Measurements from ENCODE around the gene PCNT.
"Not testable (repeated sequence)": the region's sequence is repeated elsewhere in the genome, so short reads cannot be mapped to it uniquely, and the experiment has no call there.

PCNT gene

GRCh38 chr21:46428286-46428685 is 104.3 kb downstream of the PCNT start:
- DNase-seq = no peak

DNA sequence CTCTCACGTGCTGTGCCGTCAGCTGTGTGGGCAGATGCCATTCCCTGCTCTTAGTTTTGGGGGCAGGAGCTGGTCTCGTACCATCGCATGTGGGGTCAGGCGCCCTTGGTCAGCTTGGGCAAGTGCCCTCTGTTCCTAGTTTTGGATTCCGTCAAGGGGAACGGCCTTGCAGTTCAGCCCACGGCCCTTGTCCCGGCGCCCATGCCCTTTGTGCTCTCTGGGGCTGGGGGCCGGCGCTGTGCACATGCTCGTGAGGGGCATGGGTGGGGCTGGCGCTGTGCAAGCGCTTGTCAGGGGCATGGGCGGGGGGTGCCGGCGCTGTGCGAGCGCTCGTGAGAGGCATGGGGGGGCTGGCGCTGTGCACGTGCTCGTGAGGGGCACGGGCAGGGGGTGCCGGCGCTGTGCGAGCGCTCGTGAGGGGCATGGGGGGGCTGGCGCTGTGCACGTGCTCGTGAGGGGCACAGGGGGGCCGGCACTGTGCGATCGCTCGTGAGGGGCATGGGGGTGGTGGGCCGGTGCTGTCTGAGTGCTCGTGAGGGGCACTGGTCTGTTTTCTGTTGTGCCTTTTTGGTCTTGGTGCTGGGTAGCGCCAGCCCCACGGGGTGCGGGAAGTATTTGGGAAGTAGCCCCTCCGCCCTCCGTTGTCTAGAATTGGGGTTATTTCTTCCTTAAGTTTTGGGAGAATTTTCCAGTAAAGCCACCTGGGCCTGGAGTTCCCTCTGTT is 105.2 kb downstream of the PCNT start:
- no peak for DNase-seq

- DNase-seq = no peak
These were observed 106.1 kb downstream of the PCNT start for GRCh38 chr21:46429754-46430681.

- no peak for DNase-seq
These were observed 107.5 kb downstream of the PCNT start for GRCh38 chr21:46431448-46431847.

GRCh38 chr21:46431884-46432488 is 108.0 kb downstream of the PCNT start:
- DNase-seq = no peak

DNA sequence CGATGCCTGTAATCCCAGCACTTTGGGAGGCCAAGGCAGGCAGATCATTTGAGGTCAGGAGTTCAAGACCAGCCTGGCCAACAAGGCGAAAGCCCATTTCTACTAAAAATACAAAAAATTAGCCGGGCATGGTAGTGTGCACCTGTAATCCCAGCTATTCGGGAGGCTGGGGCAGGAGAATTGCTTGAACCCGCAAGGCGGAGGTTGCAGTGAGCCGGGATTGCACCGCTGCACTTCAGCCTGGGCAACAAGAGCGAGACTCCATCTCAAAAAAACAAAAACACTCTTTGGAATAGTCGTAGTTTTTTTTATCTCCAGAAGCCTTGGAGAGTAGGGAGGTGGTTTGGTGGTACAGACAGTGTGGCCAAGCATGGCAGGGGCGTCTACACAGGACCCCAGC is 109.2 kb downstream of the PCNT start:
- DNase-seq = not testable (repeated sequence)

DNA sequence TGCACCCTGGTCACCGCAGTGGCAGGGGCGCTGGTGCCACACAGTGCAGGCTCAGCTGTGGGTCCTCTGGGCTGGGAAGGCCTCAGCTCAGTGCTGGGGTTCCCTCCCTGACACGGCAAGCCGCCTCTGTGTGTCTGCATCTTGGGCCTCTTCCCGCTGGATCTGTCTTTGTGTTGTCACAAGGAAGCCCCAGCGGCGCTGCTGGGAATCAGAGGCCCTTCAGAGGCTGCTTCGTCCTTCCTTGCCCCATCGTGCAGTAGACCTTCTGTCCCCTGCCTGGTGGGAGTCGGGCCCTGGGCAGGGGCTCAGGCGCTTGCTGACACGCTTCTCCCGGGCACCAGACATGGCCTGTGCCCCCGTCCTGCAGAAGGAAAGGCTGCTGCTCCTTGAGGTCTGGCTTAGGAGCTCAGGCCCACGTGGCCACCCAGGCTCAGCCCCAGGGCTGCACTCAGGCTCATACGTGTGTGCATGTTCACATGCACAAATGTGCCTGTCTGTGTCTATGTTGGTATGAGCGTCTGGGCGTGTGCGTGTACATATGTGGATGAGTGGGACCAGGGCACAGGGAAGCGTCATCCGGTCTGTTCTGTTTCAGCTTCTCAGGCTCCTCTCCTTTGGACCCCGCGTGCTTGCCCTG is 110.5 kb downstream of the PCNT start:
- DNase-seq = no peak

DNA sequence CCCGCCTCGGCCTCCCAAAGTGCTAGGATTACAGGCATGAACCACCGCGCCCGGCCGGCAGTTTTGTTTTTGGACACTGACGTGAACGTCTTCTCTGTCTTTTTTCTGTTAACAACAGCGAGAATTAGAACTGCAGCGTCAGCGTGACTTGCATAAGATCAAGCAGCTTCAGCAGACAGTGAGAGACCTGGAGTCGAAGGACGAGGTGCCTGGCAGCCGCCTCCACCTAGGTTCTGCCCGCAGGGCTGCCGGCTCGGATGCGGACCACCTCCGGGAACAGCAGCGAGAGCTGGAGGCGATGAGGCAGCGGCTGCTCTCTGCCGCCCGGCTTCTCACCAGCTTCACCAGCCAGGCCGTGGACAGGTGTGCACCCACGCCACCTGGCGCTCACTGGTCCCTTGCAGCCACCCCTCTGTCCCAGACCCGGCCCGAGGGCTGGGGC is 111.9 kb downstream of the PCNT start:
- no peak for DNase-seq

- DNase-seq = no peak
These were observed 112.7 kb downstream of the PCNT start for GRCh38 chr21:46436621-46437020.

DNA sequence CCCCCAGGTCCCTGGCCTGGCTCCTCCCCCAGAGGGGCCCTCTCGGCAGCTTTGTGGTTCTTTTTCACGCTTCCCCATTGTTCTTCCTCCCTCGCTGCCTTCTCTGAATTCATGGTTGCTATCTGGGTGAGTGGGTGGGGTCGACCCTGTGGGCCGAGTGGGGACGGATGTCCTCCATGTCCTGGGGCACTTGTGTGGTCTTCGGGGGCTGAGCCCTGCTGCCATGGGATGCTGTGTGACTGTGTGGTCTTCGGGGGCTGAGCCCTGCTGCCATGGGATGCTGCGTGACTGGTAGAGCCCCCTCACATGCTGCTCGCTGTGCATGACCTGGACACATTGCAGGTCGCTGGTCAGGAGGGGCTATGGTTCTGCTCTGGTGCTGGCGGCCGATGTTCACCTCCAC is 113.1 kb downstream of the PCNT start:
- DNase-seq = no peak

GRCh38 chr21:46437511-46437910 is 113.6 kb downstream of the PCNT start:
- no peak for DNase-seq

- no peak for DNase-seq
These were observed 114.3 kb downstream of the PCNT start for GRCh38 chr21:46438241-46438640.

DNA sequence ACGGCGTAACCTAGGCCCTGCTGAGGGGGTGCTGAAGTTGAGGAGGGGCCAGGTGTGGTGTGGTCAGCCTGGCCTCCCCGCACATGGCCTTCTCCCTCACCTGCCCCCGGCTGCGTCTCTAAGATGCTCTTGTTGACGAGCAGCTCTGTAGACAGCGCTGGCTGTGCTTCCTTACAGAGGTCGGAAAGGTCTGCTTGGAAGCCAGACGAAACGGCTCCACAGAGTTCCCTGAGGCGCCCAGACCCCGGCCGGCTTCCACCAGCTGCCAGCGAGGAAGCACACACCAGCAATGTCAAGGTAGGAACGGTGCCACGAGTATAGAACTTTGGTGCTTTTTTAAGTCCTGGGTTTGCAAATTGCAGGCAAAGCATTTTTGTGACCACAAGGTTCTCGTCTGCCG is 116.0 kb downstream of the PCNT start:
- no peak for DNase-seq

GRCh38 chr21:46441331-46441730 is 117.4 kb downstream of the PCNT start:
- no peak for DNase-seq

- no peak for DNase-seq
These were observed 118.1 kb downstream of the PCNT start for GRCh38 chr21:46441961-46442498.

GRCh38 chr21:46442938-46443337 is 119.0 kb downstream of the PCNT start:
- DNase-seq = no peak

DNA sequence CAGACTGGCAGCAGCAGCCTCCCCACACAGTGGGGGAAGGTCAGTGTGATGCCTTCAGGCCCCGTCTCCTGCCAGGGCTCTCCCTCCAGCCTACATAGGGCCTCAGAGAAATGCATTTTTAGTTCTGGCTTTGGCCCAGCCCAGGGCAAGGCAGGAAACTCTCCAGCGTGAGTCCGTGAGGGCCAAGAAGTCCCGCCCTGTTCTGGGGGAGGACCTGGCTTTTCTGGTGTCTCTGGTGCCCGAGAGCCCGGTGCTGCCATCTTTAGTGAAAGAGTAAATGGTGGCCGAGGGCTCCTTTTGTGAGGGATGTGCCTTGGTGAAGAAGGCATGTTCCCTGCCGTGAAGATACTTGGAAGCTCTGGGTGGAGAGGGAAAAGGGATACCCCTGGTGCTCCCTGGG is 120.0 kb downstream of the PCNT start:
- DNase-seq = no peak

DNA sequence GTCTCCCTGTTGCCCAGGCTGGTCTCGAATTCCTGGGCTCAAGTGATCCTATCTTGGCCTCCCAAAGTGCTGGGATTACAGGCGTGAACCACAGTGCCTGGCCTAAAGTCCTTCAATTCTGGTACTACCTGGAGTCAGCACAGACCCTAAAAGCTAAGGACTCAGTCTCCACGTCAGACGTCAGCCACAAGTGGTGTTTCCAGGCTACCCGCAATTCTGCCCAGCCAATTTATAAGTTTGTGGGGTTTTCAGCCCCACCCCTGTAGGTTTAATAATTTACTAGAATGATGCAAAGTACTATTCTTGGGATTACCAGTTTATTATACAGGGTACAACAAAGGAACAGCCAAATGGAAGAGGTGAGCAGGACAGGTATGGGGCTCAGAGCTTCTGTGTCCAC is 124.2 kb downstream of the PCNT start:
- DNase-seq = no peak

GRCh38 chr21:46448855-46449254 is 124.9 kb downstream of the PCNT start:
- not testable (repeated sequence) for DNase-seq

DNA sequence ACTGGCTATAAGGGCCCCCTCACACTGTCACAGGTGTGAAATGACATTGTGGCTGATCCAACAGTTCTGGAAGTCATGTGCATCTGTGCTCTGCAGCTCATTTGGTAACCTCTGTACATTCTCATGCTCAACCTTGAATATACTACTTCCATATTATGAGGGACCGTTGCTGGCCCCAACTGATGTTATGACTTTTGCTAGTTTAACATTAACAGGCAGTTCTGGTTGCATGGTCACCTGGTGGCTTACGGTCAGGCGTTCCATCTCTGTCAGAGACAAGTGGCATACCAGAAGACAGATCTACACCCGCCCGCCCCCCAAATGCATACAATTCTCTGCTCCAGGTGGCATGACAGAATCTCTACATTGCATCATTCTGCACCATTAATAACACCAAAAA is 128.8 kb downstream of the PCNT start:
- DNase-seq = no peak

DNA sequence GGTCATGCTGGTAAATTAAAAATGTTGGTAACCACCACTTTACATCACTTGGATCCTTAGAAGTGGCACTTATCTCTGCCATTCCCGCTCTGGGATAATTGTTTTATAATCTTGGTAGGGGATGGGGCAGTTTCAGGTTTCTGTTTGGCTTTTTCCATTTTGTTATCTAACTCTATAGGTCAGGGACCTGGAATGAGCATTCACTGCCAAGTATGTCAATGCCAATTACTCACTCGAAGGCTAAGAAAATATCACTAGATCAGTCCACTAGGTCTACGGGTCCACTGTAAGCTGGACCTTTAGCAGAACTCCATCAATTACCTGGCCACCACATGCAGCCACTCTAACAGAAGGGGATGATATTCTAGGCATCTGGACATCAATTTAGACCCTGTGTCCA is 130.2 kb downstream of the PCNT start:
- no peak for DNase-seq

- no peak for DNase-seq
These were observed 130.9 kb downstream of the PCNT start for GRCh38 chr21:46454634-46455390.
